ENCODE results near the gene KDM1B.

DNA sequence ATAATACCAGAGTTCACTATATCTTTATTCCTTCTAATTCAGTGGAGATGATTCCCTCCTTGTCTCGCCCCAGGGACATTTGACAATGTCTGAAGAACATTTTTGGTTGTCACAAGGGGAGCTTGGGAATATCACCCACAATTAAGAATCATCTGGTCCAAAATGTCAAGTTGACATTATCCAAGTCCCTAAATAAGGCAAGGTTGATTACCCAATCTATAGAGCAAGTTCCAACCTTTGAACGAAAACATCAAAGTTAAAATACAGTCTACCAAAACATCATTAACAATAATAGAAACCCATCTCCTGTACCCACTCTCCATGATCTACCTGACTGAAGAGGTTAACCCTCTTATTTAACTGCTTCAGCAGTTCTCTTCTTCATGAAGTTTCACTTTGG lies 93.5 kb downstream of the KDM1B start:
- TF ChIP-seq, protein P1, sequence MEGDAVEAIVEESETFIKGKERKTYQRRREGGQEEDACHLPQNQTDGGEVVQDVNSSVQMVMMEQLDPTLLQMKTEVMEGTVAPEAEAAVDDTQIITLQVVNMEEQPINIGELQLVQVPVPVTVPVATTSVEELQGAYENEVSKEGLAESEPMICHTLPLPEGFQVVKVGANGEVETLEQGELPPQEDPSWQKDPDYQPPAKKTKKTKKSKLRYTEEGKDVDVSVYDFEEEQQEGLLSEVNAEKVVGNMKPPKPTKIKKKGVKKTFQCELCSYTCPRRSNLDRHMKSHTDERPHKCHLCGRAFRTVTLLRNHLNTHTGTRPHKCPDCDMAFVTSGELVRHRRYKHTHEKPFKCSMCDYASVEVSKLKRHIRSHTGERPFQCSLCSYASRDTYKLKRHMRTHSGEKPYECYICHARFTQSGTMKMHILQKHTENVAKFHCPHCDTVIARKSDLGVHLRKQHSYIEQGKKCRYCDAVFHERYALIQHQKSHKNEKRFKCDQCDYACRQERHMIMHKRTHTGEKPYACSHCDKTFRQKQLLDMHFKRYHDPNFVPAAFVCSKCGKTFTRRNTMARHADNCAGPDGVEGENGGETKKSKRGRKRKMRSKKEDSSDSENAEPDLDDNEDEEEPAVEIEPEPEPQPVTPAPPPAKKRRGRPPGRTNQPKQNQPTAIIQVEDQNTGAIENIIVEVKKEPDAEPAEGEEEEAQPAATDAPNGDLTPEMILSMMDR (conservative IDR thresholded peaks at IDR 0.05; ENCODE audit: low read depth, low read length): no peak
- TF ChIP-seq EZH2 (IDR thresholded peaks at IDR 0.05; ENCODE audit: low read length, unreplicated experiment): no peak
